Ovary (tissue), 3 donors: ENCODE data around the gene PDIA2.

Experiments
- EP300 ChIP-seq: sonication (generic); formaldehyde crosslinking; IDR thresholded peaks from one replicate; pipeline ENCODE4 v1.6.1; 2017; ENCODE audit warnings: antibody characterized with exemption
- POLR2A ChIP-seq: fragments of 450-650 bp; IDR thresholded peaks from one replicate; pipeline ENCODE4 v1.6.1; 2017; ENCODE audit warnings: antibody characterized with exemption, mild to moderate bottlenecking, moderate library complexity
- TF ChIP-seq, protein P1 (sequence below), 3 donors: fragments of 450-650 bp in 2 of 3; fragments of 200-600 bp in 1 of 3; IDR thresholded peaks; one replicate each; pipeline versions ENCODE4 v1.5.1 to v1.8.0; 2016 to 2022; ENCODE audit warnings: antibody characterized with exemption in 3 of 3, mild to moderate bottlenecking in 1 of 3
- donor health status: DM: no; HTN: no; CAD: no.

DNA sequence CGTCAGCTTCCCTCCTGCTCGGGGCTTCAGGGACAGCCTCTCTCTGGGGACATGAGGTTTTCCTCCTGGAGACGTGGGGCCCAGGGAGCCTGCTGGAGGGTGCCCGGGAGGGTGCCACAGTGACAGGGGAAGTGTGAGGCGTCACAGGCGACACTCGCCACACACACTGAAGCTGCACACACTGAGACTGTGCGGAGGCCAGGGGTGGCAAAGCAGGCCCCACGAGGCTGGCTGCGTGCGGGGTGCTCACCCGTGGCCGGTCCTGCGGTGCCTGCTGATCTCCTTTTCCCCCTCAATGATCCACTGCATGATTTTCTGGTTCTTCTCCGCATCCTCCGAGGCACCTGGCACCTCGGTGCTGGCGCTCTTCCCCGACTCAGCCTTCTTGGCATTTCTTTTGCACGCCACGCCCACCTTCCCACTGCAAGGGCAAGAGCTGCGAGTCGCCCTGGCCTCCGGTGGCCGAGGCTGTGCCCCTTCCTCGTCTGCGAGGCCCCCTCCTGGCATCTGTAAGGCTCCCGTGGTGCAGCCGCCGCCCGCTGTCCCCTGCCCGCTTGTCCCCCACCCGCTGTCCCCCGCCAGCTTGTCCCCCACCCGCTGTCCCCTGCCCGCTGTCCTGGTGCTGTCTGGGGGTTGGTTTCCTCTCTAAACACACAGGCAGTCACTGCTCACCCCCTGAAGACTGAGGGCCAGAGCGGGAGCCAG, 14.0 kb downstream of the PDIA2 start:
- TF ChIP-seq, protein P1, sequence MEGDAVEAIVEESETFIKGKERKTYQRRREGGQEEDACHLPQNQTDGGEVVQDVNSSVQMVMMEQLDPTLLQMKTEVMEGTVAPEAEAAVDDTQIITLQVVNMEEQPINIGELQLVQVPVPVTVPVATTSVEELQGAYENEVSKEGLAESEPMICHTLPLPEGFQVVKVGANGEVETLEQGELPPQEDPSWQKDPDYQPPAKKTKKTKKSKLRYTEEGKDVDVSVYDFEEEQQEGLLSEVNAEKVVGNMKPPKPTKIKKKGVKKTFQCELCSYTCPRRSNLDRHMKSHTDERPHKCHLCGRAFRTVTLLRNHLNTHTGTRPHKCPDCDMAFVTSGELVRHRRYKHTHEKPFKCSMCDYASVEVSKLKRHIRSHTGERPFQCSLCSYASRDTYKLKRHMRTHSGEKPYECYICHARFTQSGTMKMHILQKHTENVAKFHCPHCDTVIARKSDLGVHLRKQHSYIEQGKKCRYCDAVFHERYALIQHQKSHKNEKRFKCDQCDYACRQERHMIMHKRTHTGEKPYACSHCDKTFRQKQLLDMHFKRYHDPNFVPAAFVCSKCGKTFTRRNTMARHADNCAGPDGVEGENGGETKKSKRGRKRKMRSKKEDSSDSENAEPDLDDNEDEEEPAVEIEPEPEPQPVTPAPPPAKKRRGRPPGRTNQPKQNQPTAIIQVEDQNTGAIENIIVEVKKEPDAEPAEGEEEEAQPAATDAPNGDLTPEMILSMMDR (IDR thresholded peaks at IDR 0.05) = no peak
- TF ChIP-seq POLR2A (no peak), EP300 (no peak)
